Measurements from ENCODE around the gene PTGES3L. TPM values are rescaled to one million over a fixed set of nuclear protein-coding genes. Genes with fewer than 3 reads are reported as not detected.

PTGES3L gene
- total RNA-seq, 1 donor from 2014 or later: 5.6 TPM

- Mint-ChIP-seq H3K4me3 (ENCODE audit: low read depth) (no peak overlapping the region), H3K27ac (peak overlapping the region; percentile 41), H3K4me1 (ENCODE audit: low read depth) (peaks cover 5% of the 10 kb centered on the region), H3K36me3 (ENCODE audit: insufficient read depth) (peaks cover 1% of the 10 kb centered on the region), H3K27me3 (no peaks in the 10 kb centered on the region), H3K9me3 (ENCODE audit: low read depth) (no peaks in the 10 kb centered on the region)
- no peak for DNase-seq (ENCODE audit: low spot score, unreplicated experiment)
- TF ChIP-seq CTCF (IDR thresholded peaks at IDR 0.05; ENCODE audit: unreplicated experiment): no peak
Observed at GRCh38 chr17:42969001-42969581, 10.8 kb downstream of the PTGES3L start.

DNA sequence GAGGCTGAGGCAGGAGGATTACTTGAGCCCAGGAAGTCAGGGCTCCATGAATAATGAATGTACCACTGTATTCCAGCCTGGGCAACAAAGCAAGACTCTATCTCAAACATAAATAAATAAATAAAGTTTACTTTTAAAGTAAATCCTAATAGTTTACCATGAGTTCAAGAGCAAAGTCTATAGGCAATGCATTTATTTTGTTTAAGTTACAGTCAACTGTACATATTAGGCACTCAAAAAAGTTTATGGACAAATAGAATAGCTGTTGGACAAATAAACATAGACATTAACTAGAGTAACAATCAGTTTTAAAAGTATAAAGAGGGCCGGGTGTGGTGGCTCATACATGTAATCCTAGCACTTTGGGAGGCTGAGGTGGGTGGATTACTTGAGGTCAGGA is 12.0 kb downstream of the PTGES3L start:
- no peak for DNase-seq (ENCODE audit: low spot score, unreplicated experiment)
- Mint-ChIP-seq H3K27me3 (no peaks in the 10 kb centered on the region), H3K27ac (no peak overlapping the region), H3K9me3 (ENCODE audit: low read depth) (no peaks in the 10 kb centered on the region), H3K36me3 (ENCODE audit: insufficient read depth) (peaks cover 1% of the 10 kb centered on the region), H3K4me1 (ENCODE audit: low read depth) (peaks cover 11% of the 10 kb centered on the region), H3K4me3 (ENCODE audit: low read depth) (no peak overlapping the region)
- TF ChIP-seq CTCF (IDR thresholded peaks at IDR 0.05; ENCODE audit: unreplicated experiment): no peak

DNA sequence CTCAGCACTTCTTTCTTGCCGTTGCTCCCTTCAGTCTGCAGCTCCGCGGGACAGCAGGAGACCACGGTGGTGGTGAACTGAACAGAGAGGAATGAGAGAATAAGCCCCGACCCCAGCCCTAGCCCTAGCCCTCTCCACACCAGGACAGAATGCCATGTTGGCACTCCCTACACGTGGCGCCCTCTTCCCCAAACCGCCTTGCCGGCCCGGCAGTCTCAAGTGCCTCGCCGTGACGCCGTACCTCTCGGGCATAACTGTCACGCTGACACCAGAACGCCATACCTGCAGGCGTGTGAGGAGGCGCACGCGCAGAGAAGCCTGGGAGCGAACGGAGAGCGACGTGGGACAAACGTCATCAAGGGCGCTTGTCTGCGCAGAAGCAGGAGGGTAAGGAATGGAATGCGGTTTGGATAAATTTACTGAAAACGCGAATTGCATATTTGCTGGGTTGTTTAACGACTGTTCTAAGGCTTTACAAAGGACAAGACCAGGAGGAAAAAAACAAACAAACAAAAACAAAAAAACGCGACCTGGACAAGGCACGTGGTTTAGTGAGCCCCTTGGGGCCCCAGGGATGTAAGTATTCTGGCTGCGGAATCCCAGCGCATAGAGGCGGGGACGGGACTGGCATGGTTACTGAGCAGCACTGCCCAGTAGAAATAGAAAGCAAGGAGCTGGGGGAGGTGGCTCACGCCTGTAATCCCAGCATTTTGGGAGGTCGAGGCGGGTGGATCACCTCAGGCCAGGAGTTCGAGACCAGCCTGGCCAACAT is 15.5 kb downstream of the PTGES3L start, which contains the start of gene AARSD1:
Gene AARSD1, minus strand, starts transcription at position 294 of the 772 bp plus-strand sequence. Its CDS starts 14 bp downstream, at position 280.
- peak within 1 kb of the TSS; percentile 93 for H3K4me3 Mint-ChIP-seq (ENCODE audit: low read depth)
- peak within 1 kb of the TSS; percentile 99 for H3K27ac Mint-ChIP-seq
- no peaks in the 10 kb centered on the region for H3K9me3 Mint-ChIP-seq (ENCODE audit: low read depth)
- H3K4me1 Mint-ChIP-seq (ENCODE audit: low read depth): peaks cover 11% of the 10 kb centered on the region
- TF ChIP-seq CTCF (IDR thresholded peaks at IDR 0.05; ENCODE audit: unreplicated experiment): no peak
- H3K36me3 Mint-ChIP-seq (ENCODE audit: insufficient read depth): peaks cover 7% of the 10 kb centered on the region
- H3K27me3 Mint-ChIP-seq: no peaks in the 10 kb centered on the region
- peak; percentile 78 for DNase-seq (ENCODE audit: low spot score, unreplicated experiment)

DNA sequence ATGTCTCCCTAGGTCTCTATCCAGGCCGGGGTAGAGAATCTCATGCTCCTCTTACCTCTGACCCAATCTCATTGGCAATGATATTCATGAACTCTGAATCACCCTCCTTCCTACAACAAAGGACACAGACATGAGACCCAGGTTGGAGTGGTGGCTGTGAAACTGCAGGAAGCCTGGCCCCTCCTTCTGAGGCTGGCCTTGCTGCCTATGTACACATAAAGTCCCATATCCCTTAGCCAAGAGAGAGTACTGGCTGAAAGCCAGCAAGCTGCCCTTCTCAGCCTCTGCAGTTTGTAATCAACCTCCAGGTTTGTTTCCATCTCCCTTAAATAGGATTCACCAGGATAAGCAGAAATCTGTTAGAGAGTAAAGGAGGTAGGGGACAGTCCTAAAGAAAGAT is 26.2 kb downstream of the PTGES3L start:
- Mint-ChIP-seq H3K4me1 (ENCODE audit: low read depth) (no peaks in the 10 kb centered on the region), H3K27me3 (no peaks in the 10 kb centered on the region), H3K36me3 (ENCODE audit: insufficient read depth) (peaks cover 27% of the 10 kb centered on the region), H3K9me3 (ENCODE audit: low read depth) (no peaks in the 10 kb centered on the region), H3K27ac (no peak overlapping the region), H3K4me3 (ENCODE audit: low read depth) (no peak overlapping the region)
- DNase-seq (ENCODE audit: low spot score, unreplicated experiment): no peak
- no peak for TF ChIP-seq CTCF (IDR thresholded peaks at IDR 0.05; ENCODE audit: unreplicated experiment)

- H3K4me3 Mint-ChIP-seq (ENCODE audit: low read depth): no peak overlapping the region
- peaks cover 15% of the 10 kb centered on the region for H3K36me3 Mint-ChIP-seq (ENCODE audit: insufficient read depth)
Observed at GRCh38 chr17:42950044-42950783, 29.7 kb downstream of the PTGES3L start.

More at GRCh38 chr17:42950044-42950783, 29.7 kb downstream of the PTGES3L start:
- Mint-ChIP-seq H3K27ac (no peak overlapping the region), H3K27me3 (no peaks in the 10 kb centered on the region), H3K4me1 (ENCODE audit: low read depth) (no peaks in the 10 kb centered on the region), H3K9me3 (ENCODE audit: low read depth) (no peaks in the 10 kb centered on the region)
- no peak for DNase-seq (ENCODE audit: low spot score, unreplicated experiment)
- TF ChIP-seq CTCF (IDR thresholded peaks at IDR 0.05; ENCODE audit: unreplicated experiment): no peak

Data from progenitor cell of endocrine pancreas (in vitro differentiated cells).